ENCODE data around the gene GSTM1. TPM values are rescaled to one million over a fixed set of nuclear protein-coding genes. Genes with fewer than 3 reads are reported as not detected.
"Not testable (repeated sequence)": the region's sequence is repeated elsewhere in the genome, so short reads cannot be mapped to it uniquely, and the experiment has no call there.

The GSTM1 gene
- total RNA-seq, 2 experiments from 2014 or later, result not detected

GRCh38 chr1:109689844-109690405 is 2.3 kb downstream of the GSTM1 start:
- no peak overlapping the region for H3K4me3 Mint-ChIP-seq
- ATAC-seq, result no peak
- no peaks in the 10 kb centered on the region for H3K9me3 Mint-ChIP-seq (ENCODE audit: low read depth)
- no peaks in the 10 kb centered on the region for H3K27me3 Mint-ChIP-seq
- no peak for DNase-seq
- H3K27ac Mint-ChIP-seq, result no peak overlapping the region
- H3K36me3 Mint-ChIP-seq, result no peaks in the 10 kb centered on the region
- CTCF ChIA-PET, result no interaction called here
- no peaks in the 10 kb centered on the region for H3K4me1 Mint-ChIP-seq

GRCh38 chr1:109691759-109692158 is 4.1 kb downstream of the GSTM1 start:
- no peak overlapping the region for H3K27ac Mint-ChIP-seq
- H3K9me3 Mint-ChIP-seq (ENCODE audit: low read depth), result no peaks in the 10 kb centered on the region
- H3K27me3 Mint-ChIP-seq, result no peaks in the 10 kb centered on the region
- ATAC-seq (no peak), DNase-seq (no peak)
- no peak overlapping the region for H3K4me3 Mint-ChIP-seq
- no peaks in the 10 kb centered on the region for H3K4me1 Mint-ChIP-seq
- CTCF ChIA-PET, result no interaction called here
- H3K36me3 Mint-ChIP-seq, result no peaks in the 10 kb centered on the region

- H3K36me3 Mint-ChIP-seq; H3K4me1 Mint-ChIP-seq; ATAC-seq; DNase-seq; H3K9me3 Mint-ChIP-seq (ENCODE audit: low read depth); H3K4me3 Mint-ChIP-seq; CTCF ChIA-PET; H3K27ac Mint-ChIP-seq; H3K27me3 Mint-ChIP-seq: not testable (repeated sequence)
Observed at GRCh38 chr1:109694400-109694799, 6.8 kb downstream of the GSTM1 start.

GRCh38 chr1:109695138-109695537 is 7.5 kb downstream of the GSTM1 start:
- ATAC-seq; H3K9me3 Mint-ChIP-seq (ENCODE audit: low read depth); DNase-seq; H3K4me3 Mint-ChIP-seq; CTCF ChIA-PET; H3K27ac Mint-ChIP-seq; H3K4me1 Mint-ChIP-seq; H3K27me3 Mint-ChIP-seq; H3K36me3 Mint-ChIP-seq: not testable (repeated sequence)

- DNase-seq, result no peak
- CTCF ChIA-PET, result no interaction called here
- H3K27ac Mint-ChIP-seq, result no peak overlapping the region
- H3K4me1 Mint-ChIP-seq, result no peaks in the 10 kb centered on the region
- no peak for ATAC-seq
- H3K36me3 Mint-ChIP-seq, result no peaks in the 10 kb centered on the region
- H3K27me3 Mint-ChIP-seq, result no peaks in the 10 kb centered on the region
- H3K4me3 Mint-ChIP-seq, result no peak overlapping the region
- H3K9me3 Mint-ChIP-seq (ENCODE audit: low read depth), result no peaks in the 10 kb centered on the region
Observed at GRCh38 chr1:109697066-109697465, 9.4 kb downstream of the GSTM1 start.

- H3K27ac Mint-ChIP-seq; CTCF ChIA-PET; H3K4me1 Mint-ChIP-seq; ATAC-seq; H3K27me3 Mint-ChIP-seq; DNase-seq; H3K4me3 Mint-ChIP-seq; H3K9me3 Mint-ChIP-seq (ENCODE audit: low read depth); H3K36me3 Mint-ChIP-seq: not testable (repeated sequence)
Observed at GRCh38 chr1:109697861-109698260, 10.2 kb downstream of the GSTM1 start.

GRCh38 chr1:109702940-109703339 is 15.3 kb downstream of the GSTM1 start:
- not testable (repeated sequence) for H3K4me1 Mint-ChIP-seq; H3K36me3 Mint-ChIP-seq; H3K9me3 Mint-ChIP-seq (ENCODE audit: low read depth); H3K4me3 Mint-ChIP-seq; ATAC-seq; H3K27ac Mint-ChIP-seq; DNase-seq
- peaks cover 12% of the 10 kb centered on the region for H3K27me3 Mint-ChIP-seq
- CTCF ChIA-PET, result interaction anchor here (1.3 kb wide), 1 partner anchor 66 kb away, joined by 3 read pairs; no protein-coding TSS in a partner anchor

- Mint-ChIP-seq H3K27ac (no peak overlapping the region), H3K4me1 (no peaks in the 10 kb centered on the region), H3K27me3 (peaks cover 14% of the 10 kb centered on the region), H3K36me3 (no peaks in the 10 kb centered on the region), H3K9me3 (ENCODE audit: low read depth) (peaks cover 3% of the 10 kb centered on the region), H3K4me3 (no peak overlapping the region)
- no peak for DNase-seq
- CTCF ChIA-PET, result interaction anchor here (0.9 to 1.3 kb wide), 2 partner anchors 63 to 67 kb away, joined by 3 read pairs; no protein-coding TSS in a partner anchor
- ATAC-seq, result no peak
Observed at GRCh38 chr1:109704173-109704572, 16.6 kb downstream of the GSTM1 start.

GRCh38 chr1:109705411-109705810 is 17.8 kb downstream of the GSTM1 start:
- no peak overlapping the region for H3K4me3 Mint-ChIP-seq

GRCh38 chr1:109708949-109709348 is 21.3 kb downstream of the GSTM1 start:
- H3K36me3 Mint-ChIP-seq; H3K9me3 Mint-ChIP-seq (ENCODE audit: low read depth); DNase-seq; H3K4me3 Mint-ChIP-seq; ATAC-seq; H3K4me1 Mint-ChIP-seq; H3K27ac Mint-ChIP-seq: not testable (repeated sequence)
- H3K27me3 Mint-ChIP-seq, result peaks cover 15% of the 10 kb centered on the region
- CTCF ChIA-PET, result interaction anchor here (0.8 kb wide), 1 partner anchor 276 kb away, joined by 3 read pairs; the partner anchor contains the start of gene AHCYL1

More at GRCh38 chr1:109705411-109705810, 17.8 kb downstream of the GSTM1 start:
- CTCF ChIA-PET, result no interaction called here
- Mint-ChIP-seq H3K27ac (no peak overlapping the region), H3K4me1 (no peaks in the 10 kb centered on the region), H3K36me3 (no peaks in the 10 kb centered on the region), H3K27me3 (peaks cover 14% of the 10 kb centered on the region), H3K9me3 (ENCODE audit: low read depth) (peaks cover 3% of the 10 kb centered on the region)
- ATAC-seq, result no peak
- DNase-seq, result no peak

- CTCF ChIA-PET, result interaction anchor here (0.8 kb wide), 1 partner anchor 275 kb away, joined by 3 read pairs; the partner anchor contains the start of gene AHCYL1
Observed at GRCh38 chr1:109709822-109710221, 22.2 kb downstream of the GSTM1 start.

GRCh38 chr1:109711593-109712320 is 24.1 kb downstream of the GSTM1 start, which contains the start of gene GSTM5:
Gene GSTM5 (plus strand): TSS chr1:109712251. CDS start chr1:109712313, 62 bp downstream.
- H3K9me3 Mint-ChIP-seq (ENCODE audit: low read depth); H3K36me3 Mint-ChIP-seq; H3K27ac Mint-ChIP-seq; H3K4me1 Mint-ChIP-seq; DNase-seq; ATAC-seq; H3K4me3 Mint-ChIP-seq; CTCF ChIA-PET: not testable (repeated sequence)
- peaks cover 20% of the 10 kb centered on the region for H3K27me3 Mint-ChIP-seq

More at GRCh38 chr1:109709822-109710221, 22.2 kb downstream of the GSTM1 start:
- H3K9me3 Mint-ChIP-seq (ENCODE audit: low read depth); H3K4me3 Mint-ChIP-seq; H3K36me3 Mint-ChIP-seq; H3K4me1 Mint-ChIP-seq; ATAC-seq; DNase-seq; H3K27ac Mint-ChIP-seq: not testable (repeated sequence)
- peaks cover 19% of the 10 kb centered on the region for H3K27me3 Mint-ChIP-seq

GRCh38 chr1:109712321-109712864 is 24.8 kb downstream of the GSTM1 start:
- Mint-ChIP-seq H3K9me3 (ENCODE audit: low read depth) (peaks cover 3% of the 10 kb centered on the region), H3K4me1 (no peaks in the 10 kb centered on the region), H3K36me3 (no peaks in the 10 kb centered on the region), H3K27ac (no peak overlapping the region), H3K4me3 (no peak overlapping the region), H3K27me3 (peaks cover 14% of the 10 kb centered on the region)
- DNase-seq (no peak), ATAC-seq (no peak)
- CTCF ChIA-PET, result no interaction called here

GRCh38 chr1:109713636-109714035 is 26.0 kb downstream of the GSTM1 start:
- DNase-seq (no peak), ATAC-seq (no peak)
- Mint-ChIP-seq H3K4me3 (no peak overlapping the region), H3K9me3 (ENCODE audit: low read depth) (no peaks in the 10 kb centered on the region), H3K27me3 (peaks cover 10% of the 10 kb centered on the region), H3K27ac (no peak overlapping the region), H3K36me3 (no peaks in the 10 kb centered on the region), H3K4me1 (no peaks in the 10 kb centered on the region)
- CTCF ChIA-PET, result no interaction called here

All from activated CD8-positive, alpha-beta memory T cell treated with anti-CD3 and anti-CD28 coated beads, Interleukin-2, amount 10 ng/mL, durations not matched to agents 7 days and 5 days (primary cell).